ENCODE results near the gene SRD5A1.

The SRD5A1 gene

GRCh38 chr5:6595405-6595804 lies 37.8 kb upstream of the SRD5A1 start:
- no peak overlapping the region for H4K91ac ChIP-seq (ENCODE audit: low read depth, low read length, poor library complexity)
- H2BK5ac ChIP-seq (ENCODE audit: low read length), result no peak overlapping the region
- H3K23ac ChIP-seq (ENCODE audit: low read depth, low read length, poor library complexity), result no peak overlapping the region
- no peak overlapping the region for H2AK5ac ChIP-seq (ENCODE audit: low read depth, low read length)
- no peak overlapping the region for H2BK12ac ChIP-seq (ENCODE audit: low read length)
- no peak overlapping the region for H2BK120ac ChIP-seq (ENCODE audit: low read depth, low read length)
- H3K79me1 ChIP-seq (ENCODE audit: low read depth, low read length), result no peaks in the 10 kb centered on the region
- no peak overlapping the region for H2BK15ac ChIP-seq (ENCODE audit: low read length)
- DNase-seq (ENCODE audit: low spot score), result no peak
- H3K4ac ChIP-seq (ENCODE audit: low read length), result no peak overlapping the region
- no peaks in the 10 kb centered on the region for H3K4me1 ChIP-seq (ENCODE audit: control insufficient read depth in 2 of 2, insufficient read depth in 1 of 2, low read depth in 1 of 2, low read length in 2 of 2)
- no CpG with 5 or more reads among the region's 3 CpGs for WGBS, 2 donors (ENCODE audit: extremely low coverage in 2 of 2, insufficient read length in 2 of 2, insufficient replicate concordance in 1 of 2)
- H3K27me3 ChIP-seq (ENCODE audit: control insufficient read depth in 3 of 3, insufficient read depth in 3 of 3, low read depth in 1 of 3, low read length in 3 of 3), result no peaks in the 10 kb centered on the region
- H3K18ac ChIP-seq (ENCODE audit: low read length), result no peak overlapping the region
- H3K14ac ChIP-seq (ENCODE audit: low read length), result no peak overlapping the region
- no peak overlapping the region for H3K27ac ChIP-seq (replicated peaks; ENCODE audit: low read length)
- H3K36me3 ChIP-seq (replicated peaks in 1 of 2; ENCODE audit: control insufficient read depth in 2 of 2, insufficient read depth in 2 of 2, low read length in 2 of 2), result peaks cover 15 to 47% of the 10 kb centered on the region in 2 donors
- H3K4me2 ChIP-seq (ENCODE audit: insufficient read depth, low read length, poor library complexity, severe bottlenecking), result no peak overlapping the region
- H4K8ac ChIP-seq (ENCODE audit: low read depth, low read length), result no peak overlapping the region
- H2AFZ ChIP-seq (ENCODE audit: low read length), result no peak overlapping the region
- H3K9ac ChIP-seq (ENCODE audit: low read depth, low read length, poor library complexity), result no peak overlapping the region
- no peak overlapping the region for H3K4me3 ChIP-seq (ENCODE audit: low read length in 2 of 2)
- H3K9me3 ChIP-seq (replicated peaks in 1 of 2; ENCODE audit: control insufficient read depth in 2 of 2, insufficient read depth in 1 of 2, low read depth in 1 of 2, low read length in 2 of 2), result no peaks in the 10 kb centered on the region

- WGBS, 2 donors (ENCODE audit: extremely low coverage in 2 of 2, insufficient read length in 2 of 2, insufficient replicate concordance in 1 of 2), result no CpG with 5 or more reads among the region's 5 CpGs
- H2BK120ac ChIP-seq (ENCODE audit: low read depth, low read length), result no peak overlapping the region
- DNase-seq (ENCODE audit: low spot score), result no peak
These were observed 36.9 kb upstream of the SRD5A1 start for GRCh38 chr5:6596388-6596787.

GRCh38 chr5:6597557-6597956 lies 35.7 kb upstream of the SRD5A1 start:
- Histone ChIP-seq H2AK5ac (ENCODE audit: low read depth, low read length) (no peak overlapping the region), H4K91ac (ENCODE audit: low read depth, low read length, poor library complexity) (no peak overlapping the region), H3K18ac (ENCODE audit: low read length) (no peak overlapping the region), H2BK5ac (ENCODE audit: low read length) (no peak overlapping the region), H3K14ac (ENCODE audit: low read length) (no peak overlapping the region), H3K9me3 (replicated peaks in 1 of 2; ENCODE audit: control insufficient read depth in 2 of 2, insufficient read depth in 1 of 2, low read depth in 1 of 2, low read length in 2 of 2) (no peaks in the 10 kb centered on the region), H3K79me1 (ENCODE audit: low read depth, low read length) (peaks cover 4% of the 10 kb centered on the region), H3K27me3 (ENCODE audit: control insufficient read depth in 3 of 3, insufficient read depth in 3 of 3, low read depth in 1 of 3, low read length in 3 of 3) (no peaks in the 10 kb centered on the region), H2AFZ (ENCODE audit: low read length) (no peak overlapping the region), H3K23ac (ENCODE audit: low read depth, low read length, poor library complexity) (no peak overlapping the region), H3K27ac (replicated peaks; ENCODE audit: low read length) (no peak overlapping the region), H3K4me2 (ENCODE audit: insufficient read depth, low read length, poor library complexity, severe bottlenecking) (no peak overlapping the region), H3K36me3 (replicated peaks in 1 of 2; ENCODE audit: control insufficient read depth in 2 of 2, insufficient read depth in 2 of 2, low read length in 2 of 2) (peaks cover 32 to 69% of the 10 kb centered on the region in 2 donors), H2BK12ac (ENCODE audit: low read length) (no peak overlapping the region), H3K4me3 (ENCODE audit: low read length in 2 of 2) (no peak overlapping the region), H3K4ac (ENCODE audit: low read length) (no peak overlapping the region), H3K9ac (ENCODE audit: low read depth, low read length, poor library complexity) (no peak overlapping the region), H2BK120ac (ENCODE audit: low read depth, low read length) (no peak overlapping the region), H4K8ac (ENCODE audit: low read depth, low read length) (no peak overlapping the region), H2BK15ac (ENCODE audit: low read length) (no peak overlapping the region), H3K4me1 (ENCODE audit: control insufficient read depth in 2 of 2, insufficient read depth in 1 of 2, low read depth in 1 of 2, low read length in 2 of 2) (no peaks in the 10 kb centered on the region)
- DNase-seq (ENCODE audit: low spot score), result no peak
- WGBS, 2 donors (ENCODE audit: extremely low coverage in 2 of 2, insufficient read length in 2 of 2, insufficient replicate concordance in 1 of 2), result no CpG with 5 or more reads among the region's 6 CpGs

More at GRCh38 chr5:6596388-6596787, 36.9 kb upstream of the SRD5A1 start:
- no peak overlapping the region for H3K14ac ChIP-seq (ENCODE audit: low read length)
- no peak overlapping the region for H3K4ac ChIP-seq (ENCODE audit: low read length)
- no peak overlapping the region for H3K18ac ChIP-seq (ENCODE audit: low read length)
- no peaks in the 10 kb centered on the region for H3K27me3 ChIP-seq (ENCODE audit: control insufficient read depth in 3 of 3, insufficient read depth in 3 of 3, low read depth in 1 of 3, low read length in 3 of 3)
- no peak overlapping the region for H4K91ac ChIP-seq (ENCODE audit: low read depth, low read length, poor library complexity)
- no peak overlapping the region for H2BK15ac ChIP-seq (ENCODE audit: low read length)
- no peak overlapping the region for H3K4me2 ChIP-seq (ENCODE audit: insufficient read depth, low read length, poor library complexity, severe bottlenecking)
- no peak overlapping the region for H2BK5ac ChIP-seq (ENCODE audit: low read length)
- no peaks in the 10 kb centered on the region for H3K4me1 ChIP-seq (ENCODE audit: control insufficient read depth in 2 of 2, insufficient read depth in 1 of 2, low read depth in 1 of 2, low read length in 2 of 2)
- no peaks in the 10 kb centered on the region for H3K9me3 ChIP-seq (replicated peaks in 1 of 2; ENCODE audit: control insufficient read depth in 2 of 2, insufficient read depth in 1 of 2, low read depth in 1 of 2, low read length in 2 of 2)
- H3K4me3 ChIP-seq (ENCODE audit: low read length in 2 of 2), result no peak overlapping the region
- H3K79me1 ChIP-seq (ENCODE audit: low read depth, low read length), result peaks cover 1% of the 10 kb centered on the region
- H2AFZ ChIP-seq (ENCODE audit: low read length), result no peak overlapping the region
- no peak overlapping the region for H2AK5ac ChIP-seq (ENCODE audit: low read depth, low read length)
- H3K36me3 ChIP-seq (replicated peaks in 1 of 2; ENCODE audit: control insufficient read depth in 2 of 2, insufficient read depth in 2 of 2, low read length in 2 of 2), result peaks cover 22 to 57% of the 10 kb centered on the region in 2 donors
- no peak overlapping the region for H4K8ac ChIP-seq (ENCODE audit: low read depth, low read length)
- H3K27ac ChIP-seq (replicated peaks; ENCODE audit: low read length), result no peak overlapping the region
- H2BK12ac ChIP-seq (ENCODE audit: low read length), result no peak overlapping the region
- no peak overlapping the region for H3K9ac ChIP-seq (ENCODE audit: low read depth, low read length, poor library complexity)
- no peak overlapping the region for H3K23ac ChIP-seq (ENCODE audit: low read depth, low read length, poor library complexity)

GRCh38 chr5:6598351-6598900 lies 34.8 kb upstream of the SRD5A1 start:
- Histone ChIP-seq H3K27me3 (ENCODE audit: control insufficient read depth in 3 of 3, insufficient read depth in 3 of 3, low read depth in 1 of 3, low read length in 3 of 3) (no peaks in the 10 kb centered on the region), H3K79me1 (ENCODE audit: low read depth, low read length) (peaks cover 4% of the 10 kb centered on the region), H2BK12ac (ENCODE audit: low read length) (no peak overlapping the region), H3K4me2 (ENCODE audit: insufficient read depth, low read length, poor library complexity, severe bottlenecking) (no peak overlapping the region), H2BK120ac (ENCODE audit: low read depth, low read length) (no peak overlapping the region), H3K36me3 (replicated peaks in 1 of 2; ENCODE audit: control insufficient read depth in 2 of 2, insufficient read depth in 2 of 2, low read length in 2 of 2) (peaks cover 32 to 76% of the 10 kb centered on the region in 2 donors), H2BK15ac (ENCODE audit: low read length) (no peak overlapping the region), H3K14ac (ENCODE audit: low read length) (no peak overlapping the region), H3K23ac (ENCODE audit: low read depth, low read length, poor library complexity) (no peak overlapping the region), H3K4me3 (ENCODE audit: low read length in 2 of 2) (no peak overlapping the region), H3K18ac (ENCODE audit: low read length) (no peak overlapping the region), H4K8ac (ENCODE audit: low read depth, low read length) (no peak overlapping the region), H4K91ac (ENCODE audit: low read depth, low read length, poor library complexity) (no peak overlapping the region), H3K9ac (ENCODE audit: low read depth, low read length, poor library complexity) (no peak overlapping the region), H2AK5ac (ENCODE audit: low read depth, low read length) (no peak overlapping the region), H3K9me3 (replicated peaks in 1 of 2; ENCODE audit: control insufficient read depth in 2 of 2, insufficient read depth in 1 of 2, low read depth in 1 of 2, low read length in 2 of 2) (no peaks in the 10 kb centered on the region), H3K27ac (replicated peaks; ENCODE audit: low read length) (no peak overlapping the region), H3K4me1 (ENCODE audit: control insufficient read depth in 2 of 2, insufficient read depth in 1 of 2, low read depth in 1 of 2, low read length in 2 of 2) (no peaks in the 10 kb centered on the region), H2AFZ (ENCODE audit: low read length) (no peak overlapping the region), H2BK5ac (ENCODE audit: low read length) (no peak overlapping the region), H3K4ac (ENCODE audit: low read length) (no peak overlapping the region)
- no peak for DNase-seq (ENCODE audit: low spot score)
- no CpG with 5 or more reads among the region's 14 CpGs for WGBS, 2 donors (ENCODE audit: extremely low coverage in 2 of 2, insufficient read length in 2 of 2, insufficient replicate concordance in 1 of 2)
